ENCODE measurements around the gene RGS8.

- TF ChIP-seq EZH2 (IDR thresholded peaks at IDR 0.05; ENCODE audit: insufficient read depth, poor library complexity, severe bottlenecking) = no peak
- TF ChIP-seq EZH2phosphoT487 (IDR thresholded peaks at IDR 0.05; ENCODE audit: insufficient read depth, low read depth) = no peak
Measured at GRCh38 chr1:182637769-182638168, 46.6 kb downstream of the RGS8 start.
